Measurements from ENCODE around the gene ZBTB1.
A peak's percentile ranks its signal among the peaks of the same experiment; 100 is the strongest.

The ZBTB1 gene

GRCh38 chr14:64504310-64504896 is at the start of gene ZBTB1:
ZBTB1 (plus strand) TSS chr14:64504770; CDS start chr14:64521505, 16,735 bp downstream.
- H3K4me3 ChIP-seq (ENCODE audit: low read depth, low read length): peak within 1 kb of the TSS; percentile 86

GRCh38 chr14:64459405-64460136 is 45.0 kb upstream of the ZBTB1 start:
- no peak overlapping the region for H3K4me3 ChIP-seq (ENCODE audit: low read depth, low read length)

- no peak overlapping the region for H3K4me3 ChIP-seq (ENCODE audit: low read depth, low read length)
Observed at GRCh38 chr14:64461221-64461620, 43.3 kb upstream of the ZBTB1 start.

- H3K4me3 ChIP-seq (ENCODE audit: low read depth, low read length): no peak overlapping the region
Observed at GRCh38 chr14:64463195-64463594, 41.4 kb upstream of the ZBTB1 start.

GRCh38 chr14:64463873-64464272 is 40.7 kb upstream of the ZBTB1 start:
- no peak overlapping the region for H3K4me3 ChIP-seq (ENCODE audit: low read depth, low read length)

GRCh38 chr14:64464651-64465050 is 39.9 kb upstream of the ZBTB1 start:
- peak overlapping the region; percentile 28 for H3K4me3 ChIP-seq (ENCODE audit: low read depth, low read length)

- H3K4me3 ChIP-seq (ENCODE audit: low read depth, low read length): peak within 1 kb of the TSS; percentile 71
Observed at GRCh38 chr14:64465191-64465822, 39.3 kb upstream of the ZBTB1 start, which contains the start of gene AKAP5. AKAP5 (plus strand) TSS chr14:64465499; CDS start chr14:64468395, 2,896 bp downstream.

GRCh38 chr14:64465831-64466554 is 38.6 kb upstream of the ZBTB1 start:
- H3K4me3 ChIP-seq (ENCODE audit: low read depth, low read length): peak overlapping the region; percentile 71

GRCh38 chr14:64467101-64467500 is 37.5 kb upstream of the ZBTB1 start:
- no peak overlapping the region for H3K4me3 ChIP-seq (ENCODE audit: low read depth, low read length)

- H3K4me3 ChIP-seq (ENCODE audit: low read depth, low read length): no peak overlapping the region
Observed at GRCh38 chr14:64467566-64467965, 37.0 kb upstream of the ZBTB1 start.

GRCh38 chr14:64468451-64468850 is 36.1 kb upstream of the ZBTB1 start:
- no peak overlapping the region for H3K4me3 ChIP-seq (ENCODE audit: low read depth, low read length)

GRCh38 chr14:64474041-64474440 is 30.5 kb upstream of the ZBTB1 start:
- no peak overlapping the region for H3K4me3 ChIP-seq (ENCODE audit: low read depth, low read length)

- no peak overlapping the region for H3K4me3 ChIP-seq (ENCODE audit: low read depth, low read length)
Observed at GRCh38 chr14:64474698-64475097, 29.9 kb upstream of the ZBTB1 start.

GRCh38 chr14:64475585-64476273 is 28.8 kb upstream of the ZBTB1 start:
- H3K4me3 ChIP-seq (ENCODE audit: low read depth, low read length): no peak overlapping the region

GRCh38 chr14:64476438-64476837 is 28.1 kb upstream of the ZBTB1 start:
- H3K4me3 ChIP-seq (ENCODE audit: low read depth, low read length): no peak overlapping the region

- H3K4me3 ChIP-seq (ENCODE audit: low read depth, low read length): no peak overlapping the region
Observed at GRCh38 chr14:64478634-64479250, 25.8 kb upstream of the ZBTB1 start.

GRCh38 chr14:64488590-64489099 is 15.9 kb upstream of the ZBTB1 start:
- no peak overlapping the region for H3K4me3 ChIP-seq (ENCODE audit: low read depth, low read length)

- no peak overlapping the region for H3K4me3 ChIP-seq (ENCODE audit: low read depth, low read length)
Observed at GRCh38 chr14:64491637-64492036, 12.9 kb upstream of the ZBTB1 start.

GRCh38 chr14:64493455-64493854 is 11.1 kb upstream of the ZBTB1 start:
- H3K4me3 ChIP-seq (ENCODE audit: low read depth, low read length): no peak overlapping the region

- no peak overlapping the region for H3K4me3 ChIP-seq (ENCODE audit: low read depth, low read length)
Observed at GRCh38 chr14:64495252-64495651, 9.3 kb upstream of the ZBTB1 start.
